MM.1S (cell line): ENCODE data around the gene NUAK1.

Experiments used
- DNase-seq: peaks from one replicate; pipeline ENCODE4 v3.0.0-alpha.2; 2015
- H2AFZ ChIP-seq: fragments of 300-600 bp; sonication (generic); 2 replicates; pipeline ENCODE4 v1.6.0; 2016; ENCODE audit warnings: antibody characterized with exemption, low read length
- H3F3A ChIP-seq: fragments of 300-600 bp; sonication (generic); 2 replicates; pipeline ENCODE4 v1.6.1; 2016; ENCODE audit warnings: mild to moderate bottlenecking, antibody characterized with exemption, low read length, moderate library complexity, mixed read lengths; ENCODE audit not compliant: insufficient read depth
- H3K27ac ChIP-seq: fragments of 300-600 bp; sonication (generic); 2 replicates; pipeline ENCODE4 v1.5.1; 2016; ENCODE audit warnings: mild to moderate bottlenecking, low read length
- H3K27me3 ChIP-seq: fragments of 300-600 bp; sonication (generic); replicated peaks from 2 replicates; pipeline ENCODE4 v1.6.0; 2016; ENCODE audit warnings: low read length; ENCODE audit not compliant: insufficient read depth
- H3K36me3 ChIP-seq: fragments of 300-600 bp; sonication (generic); replicated peaks from 2 replicates; pipeline ENCODE4 v1.6.1; 2016; ENCODE audit warnings: mild to moderate bottlenecking, low read length, mixed read lengths; ENCODE audit not compliant: insufficient read depth
- H3K4me1 ChIP-seq: fragments of 300-600 bp; sonication (generic); 2 replicates; pipeline ENCODE4 v1.6.1; 2016; ENCODE audit warnings: low read length, mixed read lengths
- H3K4me2 ChIP-seq: fragments of 300-600 bp; sonication (generic); 2 replicates; pipeline ENCODE4 v1.6.0; 2016; ENCODE audit warnings: low read depth, low read length
- H3K4me3 ChIP-seq: fragments of 300-600 bp; sonication (generic); 2 replicates; pipeline ENCODE4 v1.5.1; 2016; ENCODE audit warnings: low read length, mixed read lengths
- H3K79me2 ChIP-seq: fragments of 300-600 bp; sonication (generic); 2 replicates; pipeline ENCODE4 v1.6.1; 2016; ENCODE audit warnings: mixed run types, low read length, mixed read lengths
- H3K9ac ChIP-seq: fragments of 300-600 bp; sonication (generic); 2 replicates; pipeline ENCODE4 v1.6.1; 2016; ENCODE audit warnings: low read length, mixed read lengths
- H3K9me2 ChIP-seq: fragments of 300-600 bp; sonication (generic); replicated peaks from 2 replicates; pipeline ENCODE4 v1.6.1; 2016; ENCODE audit warnings: mild to moderate bottlenecking, low read length, mixed read lengths; ENCODE audit not compliant: insufficient read depth
- H3K9me3 ChIP-seq: fragments of 300-600 bp; sonication (generic); replicated peaks from 2 replicates; pipeline ENCODE4 v1.6.1; 2016; ENCODE audit warnings: mild to moderate bottlenecking, low read length, mixed read lengths; ENCODE audit not compliant: insufficient read depth
- H4K20me1 ChIP-seq: fragments of 300-600 bp; sonication (generic); 2 replicates; pipeline ENCODE4 v1.6.1; 2016; ENCODE audit warnings: mild to moderate bottlenecking, low read length, moderate library complexity, mixed read lengths; ENCODE audit not compliant: insufficient read depth
- EZH2 ChIP-seq: fragments of 300-600 bp; sonication (generic); optimal IDR thresholded peaks from 2 replicates; pipeline ENCODE3; 2017; ENCODE audit warnings: low read depth, mild to moderate bottlenecking, antibody characterized with exemption, low read length, mixed read lengths
- EZH2phosphoT487 ChIP-seq: fragments of 300-600 bp; sonication (generic); IDR thresholded peaks from 2 replicates; pipeline ENCODE4 v1.6.1; 2018; ENCODE audit warnings: antibody characterized with exemption, low read length
- TF ChIP-seq, protein P1 (sequence below): fragments of 300-600 bp; sonication (generic); IDR thresholded peaks from 2 replicates; pipeline ENCODE4 v1.5.1; 2016; ENCODE audit warnings: antibody characterized with exemption, low read length, mixed read lengths

Gene NUAK1

DNA sequence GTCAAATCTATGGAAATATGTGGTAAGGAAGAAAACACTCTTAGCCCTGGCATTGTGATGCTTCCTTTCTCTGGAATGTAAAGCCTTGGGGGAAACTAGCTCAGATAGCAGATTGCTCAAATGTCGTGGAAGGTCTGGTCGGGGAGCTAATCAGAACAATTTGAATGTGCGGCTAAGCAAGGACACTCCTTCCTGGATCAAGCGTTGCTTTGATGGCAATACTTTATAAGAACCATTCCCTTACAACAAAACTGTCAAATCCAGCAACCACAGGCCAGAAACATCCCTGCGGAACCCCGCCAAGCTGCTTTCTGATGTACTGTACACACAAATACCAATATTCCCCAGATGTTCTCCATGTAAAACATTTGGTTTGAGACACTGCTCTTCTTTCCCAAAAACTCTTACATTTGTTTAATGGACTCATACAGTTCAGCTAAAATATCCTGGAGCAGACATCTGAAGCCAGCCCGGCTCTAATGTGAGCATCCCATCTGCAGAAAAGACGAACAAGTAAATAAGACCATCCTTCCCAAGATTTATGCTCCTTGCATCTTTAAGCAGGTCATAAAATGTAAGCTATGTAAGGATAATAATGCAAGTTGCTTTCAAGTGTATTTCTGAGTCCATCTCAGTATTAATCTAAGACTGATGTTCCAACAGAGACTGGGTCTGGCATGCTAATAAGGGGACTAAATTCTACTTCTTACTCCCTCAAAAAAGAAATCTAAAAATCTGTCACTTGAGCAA is 20.2 kb downstream of the NUAK1 start:
- Histone ChIP-seq H3K4me3 (no peak overlapping the region), H3F3A (peaks cover 15% of the 10 kb centered on the region), H3K4me1 (peaks cover 26% of the 10 kb centered on the region), H3K4me2 (no peak overlapping the region), H3K9me2 (no peaks in the 10 kb centered on the region), H3K79me2 (peaks cover 100% of the 10 kb centered on the region), H3K36me3 (no peaks in the 10 kb centered on the region), H3K9ac (no peak overlapping the region), H3K27ac (no peak overlapping the region), H2AFZ (no peak overlapping the region), H3K9me3 (no peaks in the 10 kb centered on the region), H4K20me1 (peaks cover 26% of the 10 kb centered on the region), H3K27me3 (no peaks in the 10 kb centered on the region)
- TF ChIP-seq EZH2phosphoT487 (no peak), EZH2 (no peak)
- no peak for DNase-seq

GRCh38 chr12:106115440-106115839 is 23.3 kb downstream of the NUAK1 start:
- H3K4me1 ChIP-seq: peaks cover 56% of the 10 kb centered on the region
- H3K4me2 ChIP-seq: peak overlapping the region; percentile 3; the same call in 1 of the 2 replicates
- peaks cover 26% of the 10 kb centered on the region for H3F3A ChIP-seq
- no peak for TF ChIP-seq EZH2
- no peak for TF ChIP-seq EZH2phosphoT487
- TF ChIP-seq, protein P1, sequence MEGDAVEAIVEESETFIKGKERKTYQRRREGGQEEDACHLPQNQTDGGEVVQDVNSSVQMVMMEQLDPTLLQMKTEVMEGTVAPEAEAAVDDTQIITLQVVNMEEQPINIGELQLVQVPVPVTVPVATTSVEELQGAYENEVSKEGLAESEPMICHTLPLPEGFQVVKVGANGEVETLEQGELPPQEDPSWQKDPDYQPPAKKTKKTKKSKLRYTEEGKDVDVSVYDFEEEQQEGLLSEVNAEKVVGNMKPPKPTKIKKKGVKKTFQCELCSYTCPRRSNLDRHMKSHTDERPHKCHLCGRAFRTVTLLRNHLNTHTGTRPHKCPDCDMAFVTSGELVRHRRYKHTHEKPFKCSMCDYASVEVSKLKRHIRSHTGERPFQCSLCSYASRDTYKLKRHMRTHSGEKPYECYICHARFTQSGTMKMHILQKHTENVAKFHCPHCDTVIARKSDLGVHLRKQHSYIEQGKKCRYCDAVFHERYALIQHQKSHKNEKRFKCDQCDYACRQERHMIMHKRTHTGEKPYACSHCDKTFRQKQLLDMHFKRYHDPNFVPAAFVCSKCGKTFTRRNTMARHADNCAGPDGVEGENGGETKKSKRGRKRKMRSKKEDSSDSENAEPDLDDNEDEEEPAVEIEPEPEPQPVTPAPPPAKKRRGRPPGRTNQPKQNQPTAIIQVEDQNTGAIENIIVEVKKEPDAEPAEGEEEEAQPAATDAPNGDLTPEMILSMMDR: no peak
- H3K27ac ChIP-seq: peak overlapping the region; percentile 34; the same call in 1 of the 2 replicates
- DNase-seq: no peak
- H3K4me3 ChIP-seq: no peak overlapping the region
- H3K9me2 ChIP-seq: no peaks in the 10 kb centered on the region
- no peaks in the 10 kb centered on the region for H3K36me3 ChIP-seq
- no peak overlapping the region for H2AFZ ChIP-seq
- H3K9ac ChIP-seq: no peak overlapping the region
- no peaks in the 10 kb centered on the region for H3K27me3 ChIP-seq
- H3K9me3 ChIP-seq: no peaks in the 10 kb centered on the region
- H3K79me2 ChIP-seq: peaks cover 100% of the 10 kb centered on the region
- H4K20me1 ChIP-seq: peaks cover 25% of the 10 kb centered on the region

DNA sequence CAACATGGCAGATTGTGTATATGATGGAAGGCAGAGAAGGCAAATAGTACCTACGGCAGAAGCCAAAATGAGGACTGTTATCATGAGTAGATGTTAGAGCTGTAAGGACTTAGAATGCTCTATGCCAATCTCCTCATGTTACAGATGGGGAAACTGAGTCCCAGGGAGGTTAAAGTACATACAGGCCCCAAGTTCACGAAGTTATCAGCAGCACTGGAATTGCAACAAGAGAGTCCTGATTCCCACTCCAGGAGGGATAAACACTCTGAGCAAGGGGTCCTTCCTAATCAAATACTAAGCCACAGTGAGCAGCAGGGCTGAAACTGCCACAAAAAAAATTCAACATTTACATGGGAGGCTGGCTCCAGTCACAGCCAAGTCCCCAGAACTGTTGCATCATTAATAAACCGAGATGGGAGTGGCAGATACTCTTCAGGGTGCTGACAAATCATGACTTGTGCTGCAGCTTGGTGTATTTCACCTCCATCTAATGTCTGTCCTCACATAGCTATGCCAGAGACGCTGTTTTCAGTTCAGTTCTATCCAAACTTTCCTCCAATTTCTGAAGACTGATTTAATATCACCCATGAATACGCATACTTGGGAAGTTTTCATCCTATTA is 24.2 kb downstream of the NUAK1 start:
- Histone ChIP-seq H3K79me2 (peaks cover 100% of the 10 kb centered on the region), H3K9me2 (no peaks in the 10 kb centered on the region), H3F3A (peaks cover 26% of the 10 kb centered on the region), H3K4me3 (no peak overlapping the region; the same call in 1 of the 2 replicates), H3K9ac (peak overlapping the region; percentile 45; the same call in 1 of the 2 replicates), H3K27ac (peak overlapping the region; percentile 77; the same call in 1 of the 2 replicates), H2AFZ (no peak overlapping the region), H3K4me2 (peak overlapping the region; percentile 72), H3K36me3 (no peaks in the 10 kb centered on the region), H3K4me1 (peaks cover 57% of the 10 kb centered on the region), H3K9me3 (no peaks in the 10 kb centered on the region), H3K27me3 (no peaks in the 10 kb centered on the region), H4K20me1 (peaks cover 32% of the 10 kb centered on the region)
- TF ChIP-seq EZH2phosphoT487: no peak
- TF ChIP-seq EZH2: no peak
- TF ChIP-seq, protein P1: no peak
- peak; percentile 44 for DNase-seq
